HepG2 (cell line): Measurements from ENCODE around the gene DMXL2. TPM values are rescaled to one million over a fixed set of nuclear protein-coding genes. Genes with fewer than 3 reads are reported as not detected.

Source experiments
- ATAC-seq: fragments of 200-7000 bp; cut with Tn5 transposase; 3 replicates; pipeline ENCODE4 v1.9.1; 2020; ENCODE audit warnings: mild to moderate bottlenecking, moderate library complexity
- BruUV-seq: library from RNA; stranded (reverse); fragments of 400-500 nt; replicated peaks from 2 replicates; lab custom pipeline; 2021; lab: Mats Ljungman, UMichigan
- CTCF ChIA-PET: fragments of 300-600 bp; formaldehyde crosslinking; extraction: SDS; loops from one replicate; lab custom pipeline; 2021; ENCODE audit warnings: low total read pairs, inconsistent platforms, low intra/inter-chr PET ratio; lab: Yijun Ruan, JAX
- POLR2A ChIA-PET: fragments of 350-600 bp; sonication (Branson Sonifier 250); formaldehyde crosslinking; loops from one replicate; lab custom pipeline; 2020; ENCODE audit warnings: antibody characterized with exemption, inconsistent platforms; lab: Yijun Ruan, JAX
- DNase-seq: peaks from one replicate; pipeline ENCODE4 v3.0.0-alpha.2; 2015; ENCODE audit warnings: low spot score
- FAIRE-seq: peaks from 3 replicates; lab custom pipeline; 2011; peaks lifted over from hg19 to GRCh38; lab: Jason Lieb, UNC
- H2AFZ ChIP-seq: one replicate; pipeline ENCODE4 v1.6.1; 2011; ENCODE audit warnings: low read length, inconsistent platforms
- H3K27ac ChIP-seq: fragments of 300-600 bp; 3 replicates; pipeline ENCODE4 v1.8.0; 2011; ENCODE audit warnings: mixed run types, mild to moderate bottlenecking, mixed read lengths, low read length, inconsistent platforms; ENCODE audit not compliant: insufficient read depth; ENCODE audit errors: extremely low read length
- H3K27me3 ChIP-seq, 2 experiments: fragments of 200-600 bp in 1 of 2; 2 replicates in 1 of 2; 3 replicates in 1 of 2; pipeline versions ENCODE4 v1.6.0 to v1.8.0; 2011; ENCODE audit warnings: low read length in 2 of 2, mild to moderate bottlenecking in 2 of 2, moderate library complexity in 2 of 2, inconsistent platforms in 1 of 2; ENCODE audit not compliant: insufficient read depth in 2 of 2, control insufficient read depth in 1 of 2
- H3K36me3 ChIP-seq, 2 experiments: fragments of 200-600 bp in 1 of 2; replicated peaks in 1 of 2; 2 replicates in 1 of 2; 3 replicates in 1 of 2; pipeline versions ENCODE4 v1.5.1 to v1.8.0; 2011; ENCODE audit warnings: low read length in 2 of 2, inconsistent platforms in 1 of 2; ENCODE audit not compliant: insufficient read depth in 2 of 2, control insufficient read depth in 1 of 2
- H3K4me1 ChIP-seq: 2 replicates; pipeline ENCODE4 v1.5.1; 2012; ENCODE audit warnings: low read length, inconsistent platforms; ENCODE audit not compliant: insufficient read depth
- H3K4me2 ChIP-seq: 2 replicates; pipeline ENCODE4 v1.6.0; 2011; ENCODE audit warnings: low read depth, low read length, inconsistent platforms
- H3K4me3 ChIP-seq, 3 experiments: fragments of 200-600 bp in 1 of 3; sonication (generic), shearing (Covaris generic) in 1 of 3; replicated peaks in 1 of 3; 2 replicates each; pipeline ENCODE4 v1.5.1; 2011 to 2016; ENCODE audit warnings: low read length in 3 of 3, inconsistent platforms in 2 of 3, low read depth in 2 of 3, mild to moderate bottlenecking in 2 of 3, control low read depth in 1 of 3, mixed read lengths in 1 of 3; ENCODE audit not compliant: insufficient read depth in 1 of 3
- H3K79me2 ChIP-seq: one replicate; pipeline ENCODE4 v1.6.1; 2011; ENCODE audit warnings: low read length, inconsistent platforms; ENCODE audit not compliant: insufficient read depth
- H3K9ac ChIP-seq: 2 replicates; pipeline ENCODE4 v1.6.0; 2011; ENCODE audit warnings: mild to moderate bottlenecking, low read depth, low read length, inconsistent platforms; ENCODE audit not compliant: insufficient read depth
- H3K9me3 ChIP-seq: 2 replicates; pipeline ENCODE4 v1.5.1; 2012; ENCODE audit warnings: mild to moderate bottlenecking, low read length
- H4K20me1 ChIP-seq: 2 replicates; pipeline ENCODE4 v1.6.0; 2011; ENCODE audit warnings: inconsistent platforms, mild to moderate bottlenecking, low read length, moderate library complexity; ENCODE audit not compliant: insufficient read depth
- ASH2L ChIP-seq: fragments of 300-600, 200-600 bp; sonication (generic); IDR thresholded peaks from 2 replicates; pipeline ENCODE4 v1.7.0; 2017; ENCODE audit warnings: low read depth, mild to moderate bottlenecking, moderate library complexity, mixed read lengths, low read length; ENCODE audit not compliant: insufficient read length
- FOSL1 ChIP-seq: sonication (generic); formaldehyde crosslinking; IDR thresholded peaks from 2 replicates; pipeline ENCODE4 v1.9.0; 2021; ENCODE audit warnings: missing genetic modification reagents, borderline replicate concordance
- FOXK1 ChIP-seq: sonication (generic); formaldehyde crosslinking; IDR thresholded peaks from 2 replicates; pipeline ENCODE4 v1.4.0; 2020; ENCODE audit warnings: low read depth, missing genetic modification reagents, borderline replicate concordance
- HBP1 ChIP-seq: IDR thresholded peaks from 2 replicates; pipeline ENCODE4 v1.6.1; 2016; ENCODE audit warnings: low read depth, control low read depth
- HDAC2 ChIP-seq: sonication (generic); formaldehyde crosslinking; IDR thresholded peaks from 2 replicates; pipeline ENCODE4 v1.4.0; 2020; ENCODE audit warnings: missing genetic modification reagents
- IKZF4 ChIP-seq: sonication (generic); formaldehyde crosslinking; IDR thresholded peaks from 2 replicates; pipeline ENCODE4 v1.5.1; 2020; ENCODE audit warnings: borderline replicate concordance, mild to moderate bottlenecking, low read depth, missing genetic modification reagents; ENCODE audit errors: not compliant biosample characterization
- KLF11 ChIP-seq: IDR thresholded peaks from 2 replicates; pipeline ENCODE4 v1.6.1; 2016; ENCODE audit warnings: missing compliant biosample characterization
- MAFG ChIP-seq: sonication (generic); formaldehyde crosslinking; IDR thresholded peaks from 2 replicates; pipeline ENCODE4 v1.5.1; 2020; ENCODE audit warnings: mild to moderate bottlenecking, missing genetic modification reagents
- NPAS2 ChIP-seq: sonication (generic); formaldehyde crosslinking; IDR thresholded peaks from 2 replicates; pipeline ENCODE4 v1.8.0; 2022; ENCODE audit warnings: mild to moderate bottlenecking, missing genetic modification reagents, borderline replicate concordance
- NR1H2 ChIP-seq: sonication (generic); formaldehyde crosslinking; IDR thresholded peaks from 2 replicates; pipeline ENCODE4 v1.8.1; 2022; ENCODE audit warnings: low read depth, missing genetic modification reagents, borderline replicate concordance
- RARA ChIP-seq: IDR thresholded peaks from 2 replicates; pipeline ENCODE4 v1.6.1; 2016; ENCODE audit warnings: missing genetic modification reagents, missing compliant biosample characterization
- SNAI1 ChIP-seq: sonication (generic); formaldehyde crosslinking; IDR thresholded peaks from 2 replicates; pipeline ENCODE4 v1.5.0; 2020; ENCODE audit warnings: mild to moderate bottlenecking, missing genetic modification reagents, borderline replicate concordance
- TAF15 ChIP-seq: fragments of 200-400 bp; formaldehyde crosslinking; IDR thresholded peaks from one replicate; pipeline ENCODE4 v1.6.1; 2018; ENCODE audit warnings: mild to moderate bottlenecking, low read depth, low read length; ENCODE audit not compliant: poor library complexity, severe bottlenecking
- TFE3 ChIP-seq: IDR thresholded peaks from 2 replicates; pipeline ENCODE4 v1.6.1; 2016
- ZNF710 ChIP-seq: sonication (generic); formaldehyde crosslinking; IDR thresholded peaks from 2 replicates; pipeline ENCODE4 v1.5.0; 2020; ENCODE audit warnings: mild to moderate bottlenecking, missing genetic modification reagents, borderline replicate concordance
- WGBS: methylation state at CpG from one replicate; pipeline ENCODE4 v1.1.6; 2017; ENCODE audit warnings: low lambda C conversion rate; 5-methylcytosine and 5-hydroxymethylcytosine counted together
- in situ Hi-C: cut with HindIII; loops from 2 replicates; pipeline ENCODE4 v1.10.0; 2017; ENCODE audit warnings: low pct_unique_long_range_greater_than_20kb; ENCODE audit not compliant: extremely low pct_ligation_motif_present
- intact Hi-C: fragments of 100-400 bp; cut with micrococcal nuclease; formaldehyde crosslinking; loops from one replicate; pipeline ENCODE4 v1.10.0; 2022; ENCODE audit not compliant: unreplicated experiment
- polyA plus RNA-seq, 8 experiments: library from polyadenylated mRNA; depleted of rRNA in 3 of 8; stranded (reverse) in 7 of 8; unstranded in 1 of 8; fragments of >200 nt; fragmentation: Illumina TruSeq in 4 of 8; extraction: Trizol in 4 of 8; gene quantifications; 2 replicates each; pipeline versions ENCODE4 v1.2.1 to v1.2.3, GENCODE V29; 2011 to 2016; ENCODE audit warnings: low read depth in 4 of 8, missing spikeins in 1 of 8, mixed read lengths in 1 of 8; ENCODE audit not compliant: insufficient read depth in 1 of 8
- total RNA-seq, 5 experiments: library from RNA; depleted of rRNA; stranded (reverse); fragments of >200 nt; fragmentation: Illumina TruSeq; extraction: Trizol; gene quantifications; 2 replicates each; pipeline ENCODE4 v1.2.3, GENCODE V29; 2016; ENCODE audit warnings: low read depth in 1 of 5

Gene DMXL2
- total and polyA plus RNA-seq, 2 of the 13 experiments (the other 11 are each of a cell fraction or from before 2014, with no cell fraction given), result 11.6 to 15.3 TPM

- DNase-seq (peak; percentile 10), ATAC-seq (no peak), FAIRE-seq (no peak)
- H3K9me3 ChIP-seq, result no peaks in the 10 kb centered on the region
- intact Hi-C loops, result no loop called here
- TF ChIP-seq HDAC2 (CRISPR knock-in tag) (no peak), KLF11 (no peak), NR1H2 (no peak), TFE3 (CRISPR knock-in tag) (no peak), RARA (CRISPR knock-in tag) (no peak), TAF15 (no peak), IKZF4 (CRISPR knock-in tag) (no peak)
- no peaks in the 10 kb centered on the region for H3K27me3 ChIP-seq
- no peaks in the 10 kb centered on the region for H3K36me3 ChIP-seq
- H4K20me1 ChIP-seq, result no peaks in the 10 kb centered on the region
- no peak overlapping the region for H3K9ac ChIP-seq
- ChIA-PET POLR2A (no interaction called here), CTCF (no interaction called here)
- H3K4me2 ChIP-seq, result no peak overlapping the region
- no peak overlapping the region for H3K27ac ChIP-seq
- no peak overlapping the region for H2AFZ ChIP-seq
- BruUV-seq, result no TSS peak
- 87% methylated on average over 4 of the region's 4 CpGs for WGBS
- H3K4me3 ChIP-seq, result no peak overlapping the region
- H3K79me2 ChIP-seq, result no peaks in the 10 kb centered on the region
- peaks cover 21% of the 10 kb centered on the region for H3K4me1 ChIP-seq
- in situ Hi-C loops, result no loop called here
These were observed 130.0 kb downstream of the DMXL2 start for GRCh38 chr15:51492528-51492927.

GRCh38 chr15:51491941-51492340 lies 130.6 kb downstream of the DMXL2 start:
- H3K79me2 ChIP-seq, result no peaks in the 10 kb centered on the region
- no peak overlapping the region for H3K4me2 ChIP-seq
- H3K9ac ChIP-seq, result no peak overlapping the region
- no peaks in the 10 kb centered on the region for H3K36me3 ChIP-seq
- ChIA-PET POLR2A (no interaction called here), CTCF (no interaction called here)
- FAIRE-seq (no peak), ATAC-seq (no peak), DNase-seq (no peak)
- no peak overlapping the region for H2AFZ ChIP-seq
- peaks cover 21% of the 10 kb centered on the region for H3K4me1 ChIP-seq
- intact Hi-C loops (no loop called here), in situ Hi-C loops (no loop called here)
- WGBS, result 94% methylated on average over 5 of the region's 5 CpGs
- no peaks in the 10 kb centered on the region for H3K27me3 ChIP-seq
- no peak overlapping the region for H3K4me3 ChIP-seq
- H3K27ac ChIP-seq, result no peak overlapping the region
- BruUV-seq, result no TSS peak
- no peaks in the 10 kb centered on the region for H4K20me1 ChIP-seq
- H3K9me3 ChIP-seq, result no peaks in the 10 kb centered on the region
- TF ChIP-seq NPAS2 (CRISPR knock-in tag) (no peak), ZNF710 (CRISPR knock-in tag) (no peak), MAFG (no peak), FOXK1 (CRISPR knock-in tag) (no peak), HBP1 (CRISPR knock-in tag) (no peak), SNAI1 (CRISPR knock-in tag) (no peak), FOSL1 (CRISPR knock-in tag) (no peak), ASH2L (no peak)
